Neural progenitor cell (in vitro differentiated cells): ENCODE results near the gene LIMA1. TPM values are rescaled to one million over a fixed set of nuclear protein-coding genes. Genes with fewer than 3 reads are reported as not detected.
"Not testable (repeated sequence)": the region's sequence is repeated elsewhere in the genome, so short reads cannot be mapped to it uniquely, and the experiment has no call there.

Experiments
- DNase-seq: peaks from one replicate; pipeline ENCODE4 v3.0.0-alpha.2; 2016; ENCODE audit warnings: low spot score
- H2AFZ ChIP-seq: fragments of 200-600 bp; sonication (generic); replicated peaks from 2 replicates; pipeline ENCODE4 v1.6.1; 2016; ENCODE audit warnings: antibody characterized with exemption
- H3F3A ChIP-seq: fragments of 200-600 bp; sonication (generic); 2 replicates; pipeline ENCODE4 v1.6.1; 2016; ENCODE audit warnings: antibody characterized with exemption, low read depth
- H3K27ac ChIP-seq: fragments of 200-600 bp; sonication (generic); 2 replicates; pipeline ENCODE4 v1.5.1; 2016; ENCODE audit warnings: mild to moderate bottlenecking
- H3K27me3 ChIP-seq: fragments of 200-600 bp; sonication (generic); 2 replicates; pipeline ENCODE4 v1.6.1; 2016; ENCODE audit warnings: mild to moderate bottlenecking, moderate library complexity
- H3K36me3 ChIP-seq: fragments of 200-600 bp; sonication (generic); 2 replicates; pipeline ENCODE4 v1.5.1; 2016
- H3K4me1 ChIP-seq: fragments of 200-600 bp; sonication (generic); 2 replicates; pipeline ENCODE4 v1.6.1; 2016; ENCODE audit warnings: mixed run types
- H3K4me2 ChIP-seq: fragments of 200-600 bp; sonication (generic); 2 replicates; pipeline ENCODE4 v1.6.1; 2016
- H3K4me3 ChIP-seq: fragments of 200-600 bp; sonication (generic); 2 replicates; pipeline ENCODE4 v1.5.1; 2016
- H3K79me2 ChIP-seq: fragments of 200-600 bp; sonication (generic); 2 replicates; pipeline ENCODE4 v1.6.1; 2016; ENCODE audit warnings: low read depth
- H3K9ac ChIP-seq: fragments of 200-600 bp; sonication (generic); 2 replicates; pipeline ENCODE4 v1.6.1; 2016
- H3K9me3 ChIP-seq: fragments of 200-600 bp; sonication (generic); 2 replicates; pipeline ENCODE4 v1.5.1; 2016; ENCODE audit warnings: low read depth
- H4K20me1 ChIP-seq: fragments of 200-600 bp; sonication (generic); 2 replicates; pipeline ENCODE4 v1.6.1; 2016; ENCODE audit warnings: low read depth
- H3K27ac Mint-ChIP-seq: 3 replicates; pipeline ENCODE4 v1.8.0; 2021; ENCODE audit warnings: mixed read lengths
- H3K27me3 Mint-ChIP-seq: 2 replicates; pipeline ENCODE4 v1.8.0; 2022; ENCODE audit warnings: low read depth, mild to moderate bottlenecking, inconsistent platforms, moderate library complexity, mixed read lengths; ENCODE audit not compliant: insufficient read depth
- H3K36me3 Mint-ChIP-seq: 3 replicates; pipeline ENCODE4 v1.8.0; 2021; ENCODE audit warnings: mixed read lengths
- H3K4me1 Mint-ChIP-seq: 3 replicates; pipeline ENCODE4 v1.8.0; 2021; ENCODE audit warnings: mixed read lengths
- H3K4me3 Mint-ChIP-seq: 3 replicates; pipeline ENCODE4 v1.8.0; 2021; ENCODE audit warnings: mild to moderate bottlenecking, moderate library complexity, mixed read lengths
- H3K9me3 Mint-ChIP-seq: 3 replicates; pipeline ENCODE4 v1.8.0; 2020; ENCODE audit warnings: mixed read lengths
- CTCF ChIP-seq: fragments of 200-600 bp; sonication (generic); IDR thresholded peaks from 2 replicates; pipeline ENCODE4 v1.5.1; 2017; ENCODE audit warnings: antibody characterized with exemption, mild to moderate bottlenecking
- EZH2 ChIP-seq: fragments of 200-600 bp; sonication (generic); IDR thresholded peaks from 2 replicates; pipeline ENCODE4 v1.6.1; 2017; ENCODE audit warnings: antibody characterized with exemption, mild to moderate bottlenecking, moderate library complexity
- EZH2phosphoT487 ChIP-seq: fragments of 200-600 bp; sonication (generic); IDR thresholded peaks from 2 replicates; pipeline ENCODE4 v1.6.1; 2017; ENCODE audit warnings: antibody characterized with exemption
- total RNA-seq: library from RNA; depleted of rRNA; stranded (reverse); fragments of >200 nt; gene quantifications from 2 replicates; pipeline ENCODE4 v1.2.3, GENCODE V29; 2015; ENCODE audit warnings: low replicate concordance

Gene LIMA1
- total RNA-seq, 1 donor from 2014 or later, result 25.0 TPM

- TF ChIP-seq CTCF (no peak), EZH2phosphoT487 (no peak), EZH2 (no peak)
- DNase-seq, result no peak
- no peaks in the 10 kb centered on the region for H3K27me3 Mint-ChIP-seq
- H3K36me3 ChIP-seq, result no peaks in the 10 kb centered on the region
- no peak overlapping the region for H3K4me2 ChIP-seq
- H3K4me3 Mint-ChIP-seq, result no peak overlapping the region
- H4K20me1 ChIP-seq, result no peaks in the 10 kb centered on the region
- H3K4me1 Mint-ChIP-seq, result no peaks in the 10 kb centered on the region
- H3K36me3 Mint-ChIP-seq, result peaks cover 1% of the 10 kb centered on the region
- H3K9ac ChIP-seq, result no peak overlapping the region
- H3K4me3 ChIP-seq, result no peak overlapping the region
- no peak overlapping the region for H3K27ac ChIP-seq
- H3K27me3 ChIP-seq, result no peaks in the 10 kb centered on the region
- H3K79me2 ChIP-seq, result no peaks in the 10 kb centered on the region
- no peak overlapping the region for H2AFZ ChIP-seq
- H3F3A ChIP-seq, result no peaks in the 10 kb centered on the region
- no peaks in the 10 kb centered on the region for H3K4me1 ChIP-seq
- peaks cover 1% of the 10 kb centered on the region for H3K9me3 Mint-ChIP-seq
- no peak overlapping the region for H3K27ac Mint-ChIP-seq
- H3K9me3 ChIP-seq, result no peaks in the 10 kb centered on the region
These were observed 14.7 kb upstream of the LIMA1 start for GRCh38 chr12:50297996-50298395.

GRCh38 chr12:50297027-50297426 is 13.7 kb upstream of the LIMA1 start:
- Histone ChIP-seq H3K27me3 (no peaks in the 10 kb centered on the region), H3K27ac (no peak overlapping the region), H4K20me1 (no peaks in the 10 kb centered on the region), H2AFZ (no peak overlapping the region), H3K79me2 (no peaks in the 10 kb centered on the region), H3F3A (no peaks in the 10 kb centered on the region), H3K36me3 (no peaks in the 10 kb centered on the region), H3K9me3 (no peaks in the 10 kb centered on the region), H3K9ac (no peak overlapping the region), H3K4me3 (no peak overlapping the region), H3K4me1 (no peaks in the 10 kb centered on the region), H3K4me2 (no peak overlapping the region)
- Mint-ChIP-seq H3K4me3 (no peak overlapping the region), H3K27ac (no peak overlapping the region), H3K27me3 (no peaks in the 10 kb centered on the region), H3K36me3 (peaks cover 2% of the 10 kb centered on the region), H3K4me1 (no peaks in the 10 kb centered on the region), H3K9me3 (peaks cover 4% of the 10 kb centered on the region)
- DNase-seq, result no peak
- TF ChIP-seq EZH2 (no peak), EZH2phosphoT487 (no peak), CTCF (no peak)

GRCh38 chr12:50296554-50296953 is 13.2 kb upstream of the LIMA1 start:
- no peaks in the 10 kb centered on the region for H4K20me1 ChIP-seq
- H3K9me3 ChIP-seq, result no peaks in the 10 kb centered on the region
- H3K27ac ChIP-seq, result no peak overlapping the region
- TF ChIP-seq CTCF (no peak), EZH2phosphoT487 (no peak), EZH2 (no peak)
- H3K9ac ChIP-seq, result no peak overlapping the region
- no peaks in the 10 kb centered on the region for H3K4me1 ChIP-seq
- H3K4me3 Mint-ChIP-seq, result no peak overlapping the region
- DNase-seq, result no peak
- no peaks in the 10 kb centered on the region for H3F3A ChIP-seq
- H3K27ac Mint-ChIP-seq, result no peak overlapping the region
- no peak overlapping the region for H2AFZ ChIP-seq
- no peaks in the 10 kb centered on the region for H3K4me1 Mint-ChIP-seq
- H3K27me3 Mint-ChIP-seq, result no peaks in the 10 kb centered on the region
- no peaks in the 10 kb centered on the region for H3K36me3 ChIP-seq
- H3K4me3 ChIP-seq, result no peak overlapping the region
- H3K4me2 ChIP-seq, result no peak overlapping the region
- no peaks in the 10 kb centered on the region for H3K79me2 ChIP-seq
- H3K36me3 Mint-ChIP-seq, result peaks cover 4% of the 10 kb centered on the region
- no peaks in the 10 kb centered on the region for H3K27me3 ChIP-seq
- H3K9me3 Mint-ChIP-seq, result peaks cover 8% of the 10 kb centered on the region

GRCh38 chr12:50291377-50291776 is 8.1 kb upstream of the LIMA1 start:
- no peaks in the 10 kb centered on the region for H3K79me2 ChIP-seq
- H3F3A ChIP-seq, result no peaks in the 10 kb centered on the region
- no peak overlapping the region for H3K4me2 ChIP-seq
- Mint-ChIP-seq H3K27me3 (peaks cover 2% of the 10 kb centered on the region), H3K27ac (no peak overlapping the region), H3K4me3 (no peak overlapping the region), H3K4me1 (no peaks in the 10 kb centered on the region), H3K9me3 (peaks cover 9% of the 10 kb centered on the region), H3K36me3 (peaks cover 9% of the 10 kb centered on the region)
- H3K9ac ChIP-seq, result no peak overlapping the region
- no peaks in the 10 kb centered on the region for H3K27me3 ChIP-seq
- H4K20me1 ChIP-seq, result no peaks in the 10 kb centered on the region
- H3K36me3 ChIP-seq, result no peaks in the 10 kb centered on the region
- no peak overlapping the region for H2AFZ ChIP-seq
- DNase-seq, result no peak
- H3K4me1 ChIP-seq, result no peaks in the 10 kb centered on the region
- TF ChIP-seq CTCF, result no peak
- TF ChIP-seq EZH2phosphoT487, result no peak
- no peak for TF ChIP-seq EZH2
- no peak overlapping the region for H3K4me3 ChIP-seq
- no peaks in the 10 kb centered on the region for H3K9me3 ChIP-seq
- H3K27ac ChIP-seq, result no peak overlapping the region

DNA sequence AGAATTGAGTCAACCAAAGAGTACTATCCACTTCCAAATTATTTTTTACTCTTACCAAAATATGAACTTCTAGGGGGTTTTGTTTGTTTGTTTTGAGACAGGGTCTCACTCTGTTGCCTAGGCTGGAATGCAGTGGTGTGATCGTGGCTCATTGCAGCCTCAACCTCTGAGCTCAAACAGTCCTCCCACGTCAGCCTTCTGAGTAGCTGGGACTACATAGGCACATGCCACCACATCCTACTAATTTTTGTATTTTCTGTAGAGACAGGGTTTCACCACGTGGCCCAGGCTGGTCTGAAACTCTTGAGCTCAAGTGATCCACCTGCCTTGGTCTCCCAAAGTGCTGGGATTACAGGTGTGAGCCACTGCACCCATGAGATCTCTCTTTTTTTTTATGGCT is 7.4 kb upstream of the LIMA1 start:
- H2AFZ ChIP-seq, H3K79me2 ChIP-seq, H3F3A ChIP-seq, H3K4me1 Mint-ChIP-seq, H3K36me3 ChIP-seq, H3K9ac ChIP-seq, H3K4me2 ChIP-seq, H3K27me3 ChIP-seq, H3K4me1 ChIP-seq, H3K27ac Mint-ChIP-seq, H3K27me3 Mint-ChIP-seq, H4K20me1 ChIP-seq, H3K9me3 ChIP-seq, H3K27ac ChIP-seq, DNase-seq, H3K36me3 Mint-ChIP-seq, H3K4me3 Mint-ChIP-seq, H3K9me3 Mint-ChIP-seq, H3K4me3 ChIP-seq: not testable (repeated sequence)
